GM10248 (cell line): Measurements from ENCODE around the gene GPX2.

Source experiments
- CTCF ChIA-PET: fragments of 300-600 bp; sonication (Branson Sonifier 250); formaldehyde crosslinking; extraction: SDS; loops from one replicate; lab custom pipeline; 2021; ENCODE audit warnings: antibody characterized with exemption; lab: Yijun Ruan, JAX
- POLR2A ChIA-PET: fragments of 350-650 bp; sonication (Branson Sonifier 250); formaldehyde crosslinking; extraction: SDS; loops from one replicate; lab custom pipeline; 2020; ENCODE audit warnings: antibody characterized with exemption; lab: Yijun Ruan, JAX
- DNase-seq: peaks from one replicate; pipeline ENCODE4 v3.0.0; 2012; ENCODE audit errors: extremely low spot score
- CTCF ChIP-seq: IDR thresholded peaks from 2 replicates; pipeline ENCODE4 v1.5.1; 2012; ENCODE audit warnings: mild to moderate bottlenecking, low read depth; ENCODE audit errors: extremely low read depth, missing control alignments, control extremely low read depth

The GPX2 gene

GRCh38 chr14:64956697-64957406 lies 14.3 kb upstream of the GPX2 start:
- POLR2A ChIA-PET: no interaction called here
- TF ChIP-seq CTCF: no peak
- CTCF ChIA-PET: interaction anchor here (1.0 to 2.7 kb wide), 7 partner anchors 9 to 133 kb away, joined by 3 to 9 read pairs (median 5); partner anchors contain the start of gene FNTB
- no peak for DNase-seq

GRCh38 chr14:64955297-64955696 lies 12.8 kb upstream of the GPX2 start:
- POLR2A ChIA-PET: no interaction called here
- no peak for TF ChIP-seq CTCF
- no peak for DNase-seq
- CTCF ChIA-PET: interaction anchor here (2.7 kb wide), 1 partner anchor 10 kb away, joined by 9 read pairs; no protein-coding TSS in a partner anchor

GRCh38 chr14:64954491-64955240 lies 12.1 kb upstream of the GPX2 start:
- ChIA-PET CTCF (interaction anchor here (2.7 to 3.2 kb wide), 2 partner anchors 11 to 13 kb away, joined by 9 to 14 read pairs; partner anchors contain the start of gene GPX2), POLR2A (no interaction called here)
- DNase-seq: no peak

GRCh38 chr14:64953661-64954060 lies 11.1 kb upstream of the GPX2 start:
- POLR2A ChIA-PET: no interaction called here
- CTCF ChIA-PET: interaction anchor here (0.8 to 3.2 kb wide), 18 partner anchors 9 to 131 kb away, joined by 3 to 14 read pairs (median 4); partner anchors contain the start of gene GPX2
- DNase-seq: no peak
- no peak for TF ChIP-seq CTCF

More at GRCh38 chr14:64954491-64955240, 12.1 kb upstream of the GPX2 start:
- TF ChIP-seq CTCF: no peak

- CTCF ChIA-PET: interaction anchor here (0.8 to 3.2 kb wide), 19 partner anchors 9 to 130 kb away, joined by 3 to 14 read pairs (median 5); partner anchors contain the start of gene GPX2
- no peak for TF ChIP-seq CTCF
- DNase-seq: no peak
- POLR2A ChIA-PET: no interaction called here
These were observed 10.7 kb upstream of the GPX2 start for GRCh38 chr14:64953310-64953654.

GRCh38 chr14:64952598-64953309 lies 10.2 kb upstream of the GPX2 start:
- peak; percentile 17 for TF ChIP-seq CTCF
- ChIA-PET POLR2A (no interaction called here), CTCF (interaction anchor here (0.8 to 3.2 kb wide), 22 partner anchors 8 to 130 kb away, joined by 3 to 14 read pairs (median 4); partner anchors contain the start of gene GPX2)
- peak; percentile 70 for DNase-seq
